Measurements from ENCODE around the gene NDFIP1.

Gene NDFIP1

GRCh38 chr5:142192286-142193113 lies 83.9 kb downstream of the NDFIP1 start:
- no peak for DNase-seq

DNA sequence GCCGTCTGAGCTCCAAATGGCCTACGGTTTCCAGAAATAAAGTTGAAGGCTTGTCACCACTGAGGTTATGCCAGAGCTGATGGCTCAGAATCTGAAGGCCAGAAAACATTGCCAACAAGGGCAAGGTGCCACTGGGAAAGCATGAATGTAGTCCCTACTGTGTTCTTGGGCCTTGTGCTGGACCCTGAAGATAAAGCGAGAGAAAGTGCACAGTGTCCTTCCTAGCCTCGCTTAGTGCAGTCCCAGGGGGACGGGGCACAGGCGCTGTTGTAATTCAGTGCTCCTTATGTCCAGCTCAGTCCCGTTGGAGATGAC lies 84.5 kb downstream of the NDFIP1 start:
- DNase-seq, result no peak

GRCh38 chr5:142197098-142197497 lies 88.5 kb downstream of the NDFIP1 start:
- no peak for DNase-seq

DNA sequence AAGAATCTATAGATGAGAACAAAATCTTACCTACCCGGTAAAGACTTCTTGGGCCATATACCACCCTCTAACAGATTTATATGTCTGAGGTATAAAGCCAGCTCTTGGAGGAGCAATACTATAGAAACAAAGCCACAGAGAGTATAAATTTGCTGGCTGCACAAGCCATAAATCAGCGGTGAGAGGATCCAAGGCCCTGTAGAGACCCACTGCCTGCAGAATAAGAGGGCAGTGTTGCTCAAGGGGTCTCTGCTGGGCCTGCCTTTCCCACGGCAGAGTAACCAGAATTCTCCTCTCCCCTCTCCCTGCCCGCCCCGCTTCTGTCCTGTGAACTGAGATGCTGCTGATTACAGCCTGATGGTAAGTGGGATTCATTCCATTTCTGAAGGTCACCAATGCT lies 89.2 kb downstream of the NDFIP1 start:
- DNase-seq, result no peak

- DNase-seq, result no peak
Observed at GRCh38 chr5:142199388-142199787, 90.8 kb downstream of the NDFIP1 start.

DNA sequence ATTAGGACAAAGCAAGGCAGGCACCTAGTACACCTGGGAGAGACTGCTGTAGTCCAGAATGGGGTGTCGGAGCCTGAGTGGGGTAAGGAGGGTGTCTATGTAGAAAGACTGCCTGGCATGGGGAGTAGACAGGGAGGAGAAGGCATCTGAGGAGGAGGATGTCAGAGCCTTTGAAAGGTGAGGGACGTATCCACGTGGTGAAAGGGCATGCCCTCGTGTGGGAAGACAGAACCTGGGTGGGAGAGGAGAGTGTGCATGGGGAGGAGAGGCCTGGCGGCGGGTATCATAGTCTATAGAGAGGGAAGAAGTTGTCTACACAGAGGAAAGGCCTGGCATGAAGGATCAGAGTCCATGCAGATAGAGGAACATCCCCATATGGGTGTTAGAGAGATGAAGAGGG lies 91.8 kb downstream of the NDFIP1 start:
- no peak for DNase-seq

GRCh38 chr5:142201471-142201887 lies 92.9 kb downstream of the NDFIP1 start:
- DNase-seq, result no peak

- DNase-seq, result no peak
Observed at GRCh38 chr5:142202282-142202681, 93.7 kb downstream of the NDFIP1 start.
